T-helper 2 cell treated with Interferon-gamma antibody and Interleukin-4, amounts not matched to agents 100 ng/mL and 5 ng/mL, for 36 hours (primary cell): Measurements from ENCODE around the gene SLC35F5. TPM values are rescaled to one million over a fixed set of nuclear protein-coding genes. Genes with fewer than 3 reads are reported as not detected.

ENCODE experiments used
- intact Hi-C: fragments of 100-400 bp; cut with micrococcal nuclease; formaldehyde crosslinking; loops from one replicate; pipeline ENCODE4 v1.15.1; 2023
- total RNA-seq: library from RNA; stranded (reverse); gene quantifications from 2 replicates; pipeline ENCODE4 v1.2.3, GENCODE V29; 2022

SLC35F5 gene
- total RNA-seq, 1 donor from 2014 or later = 17.8 TPM

DNA sequence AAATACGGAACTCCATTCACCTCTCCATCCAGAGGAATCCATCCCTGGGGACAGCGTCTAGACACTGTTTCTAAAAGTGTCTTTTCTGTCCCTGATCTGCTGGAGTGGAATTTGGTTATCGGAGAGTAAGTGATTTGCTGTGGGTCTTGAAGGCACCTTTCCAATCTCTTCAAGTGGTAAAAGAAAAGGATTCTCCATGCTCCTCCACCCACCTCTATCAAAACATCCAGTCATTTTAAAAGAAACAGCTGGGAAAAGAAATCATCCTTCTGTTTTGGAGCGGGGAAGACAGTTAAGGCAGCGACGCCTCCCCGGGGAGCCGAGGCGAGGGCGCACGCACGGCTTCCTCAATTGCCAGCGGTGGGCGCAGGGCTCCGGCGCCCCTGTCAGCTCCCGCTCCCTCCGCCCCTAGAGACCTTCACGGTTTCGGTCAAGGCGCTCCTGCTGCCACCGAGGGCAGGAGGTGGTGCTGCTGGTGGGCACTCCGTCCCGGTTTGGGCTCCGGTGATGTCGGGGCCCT lies 547 bp downstream of the SLC35F5 start:
- intact Hi-C loops = loop anchor here (1.0 to 10.0 kb wide), 4 partner anchors 36 to 199 kb away; no protein-coding TSS in a partner anchor

DNA sequence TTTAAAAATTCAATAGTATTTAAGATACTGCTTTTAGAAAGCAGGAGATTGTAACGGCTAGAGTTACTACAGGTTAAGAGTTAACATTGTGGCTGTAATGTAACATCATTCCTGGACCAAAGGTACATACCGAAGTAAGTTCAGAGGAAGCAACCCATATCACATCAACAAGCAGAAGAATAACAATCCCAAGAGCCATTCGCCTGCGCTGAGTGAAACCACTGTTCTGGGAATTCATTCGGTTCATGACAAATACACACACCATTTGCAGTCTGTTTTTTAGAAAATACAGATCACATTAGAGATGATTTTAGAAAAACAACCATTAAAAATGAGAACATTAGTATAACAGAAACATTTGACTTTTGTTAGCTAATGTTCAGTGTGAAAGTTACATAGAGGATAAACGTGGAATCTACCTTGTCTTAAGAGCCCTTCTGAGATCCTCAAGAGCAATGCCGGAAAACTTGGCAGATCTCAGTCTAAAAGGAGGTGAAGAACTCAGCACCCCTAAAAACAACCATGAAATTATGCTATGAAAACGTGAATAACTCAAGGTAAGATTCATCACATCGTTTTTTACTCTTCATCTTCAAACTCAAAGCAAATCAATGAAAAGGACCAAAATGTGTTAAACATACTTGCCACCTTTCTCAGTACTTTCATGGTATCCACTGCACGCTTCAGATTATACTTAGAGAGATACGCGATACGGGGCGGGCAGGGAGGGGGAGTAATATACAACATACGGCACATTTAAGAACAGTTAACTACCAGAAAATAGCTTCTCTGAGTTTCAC lies 1.2 kb downstream of the SLC35F5 start:
- intact Hi-C loops = loop anchor here (10.0 kb wide), 1 partner anchor 200 kb away; no protein-coding TSS in a partner anchor

DNA sequence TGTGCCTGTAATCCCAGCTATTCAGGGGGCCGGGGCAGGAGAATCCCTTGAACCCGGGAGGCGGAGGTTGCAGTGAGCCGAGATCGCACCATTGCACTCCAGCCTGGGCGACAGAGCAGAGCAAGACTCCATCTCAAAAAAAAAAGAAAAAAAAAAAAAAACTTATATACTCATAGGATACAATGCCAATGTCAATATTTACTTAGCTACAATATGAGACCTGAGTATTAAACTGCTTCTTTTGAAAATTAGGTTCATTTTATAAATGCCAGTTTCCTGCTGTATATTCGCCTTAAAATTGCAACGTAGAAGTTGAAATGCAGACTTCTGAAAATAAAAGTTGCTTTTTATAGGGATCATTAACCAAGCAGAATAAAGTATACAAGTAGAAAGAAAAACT lies 2.3 kb downstream of the SLC35F5 start:
- intact Hi-C loops = loop anchor here (10.0 kb wide), 1 partner anchor 201 kb away; no protein-coding TSS in a partner anchor

DNA sequence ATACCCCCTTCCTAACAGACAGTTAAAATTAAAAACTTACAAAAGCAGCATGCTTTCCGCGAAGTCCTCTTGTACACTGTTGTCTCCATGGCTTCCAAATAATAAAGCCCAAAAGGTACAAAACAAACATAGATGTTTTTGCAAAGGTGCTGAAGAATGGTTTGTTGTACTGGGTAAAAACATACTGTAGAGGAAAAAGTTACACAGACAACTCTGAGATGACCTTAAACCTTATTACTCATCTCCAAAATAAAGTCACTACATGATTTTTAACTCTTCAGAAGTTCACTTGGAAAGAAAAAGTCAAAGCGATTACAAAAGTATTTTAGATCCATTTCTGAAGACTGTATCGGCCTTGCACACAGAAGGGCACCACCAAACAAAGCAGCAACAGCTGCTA lies 6.1 kb downstream of the SLC35F5 start:
- intact Hi-C loops = loop anchor here (10.0 kb wide), 1 partner anchor 204 kb away; no protein-coding TSS in a partner anchor

DNA sequence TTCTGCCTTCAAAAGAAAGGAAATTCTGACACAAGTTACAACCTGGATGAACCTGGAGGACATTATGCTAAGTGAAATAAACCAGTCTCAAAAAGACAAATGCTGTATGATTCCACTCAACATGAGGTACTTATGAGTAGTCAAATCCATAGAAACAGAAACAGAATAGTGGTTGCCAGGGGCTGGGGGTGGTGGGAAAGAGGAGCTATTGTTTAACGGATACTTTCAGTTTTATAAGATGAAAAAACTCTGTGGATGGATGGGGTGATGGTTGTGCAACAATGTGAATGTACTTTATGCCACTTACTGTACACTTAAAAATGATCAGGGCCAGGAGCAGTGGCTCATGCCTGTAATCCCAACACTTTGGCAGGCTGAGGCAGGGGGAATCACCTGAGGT lies 15.4 kb downstream of the SLC35F5 start:
- intact Hi-C loops = no loop called here

DNA sequence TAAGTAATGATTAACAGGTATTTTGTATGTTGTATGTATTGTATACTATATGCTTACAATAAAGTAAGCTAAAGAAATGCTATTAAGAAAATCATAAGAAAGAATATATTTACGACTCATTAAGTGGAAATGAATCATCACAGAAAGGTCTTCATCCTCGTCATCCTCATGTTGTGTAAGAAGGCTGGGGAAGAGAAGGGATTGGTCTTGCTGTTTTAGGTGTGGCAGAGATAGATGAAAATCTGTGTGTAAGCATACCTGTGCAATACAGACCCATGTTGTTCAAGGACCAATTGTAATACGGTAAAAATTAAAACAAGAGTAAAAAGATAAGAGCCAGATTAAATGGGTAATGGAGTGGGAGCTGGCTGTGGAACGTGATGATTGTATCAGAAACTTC lies 16.6 kb downstream of the SLC35F5 start:
- intact Hi-C loops = no loop called here

DNA sequence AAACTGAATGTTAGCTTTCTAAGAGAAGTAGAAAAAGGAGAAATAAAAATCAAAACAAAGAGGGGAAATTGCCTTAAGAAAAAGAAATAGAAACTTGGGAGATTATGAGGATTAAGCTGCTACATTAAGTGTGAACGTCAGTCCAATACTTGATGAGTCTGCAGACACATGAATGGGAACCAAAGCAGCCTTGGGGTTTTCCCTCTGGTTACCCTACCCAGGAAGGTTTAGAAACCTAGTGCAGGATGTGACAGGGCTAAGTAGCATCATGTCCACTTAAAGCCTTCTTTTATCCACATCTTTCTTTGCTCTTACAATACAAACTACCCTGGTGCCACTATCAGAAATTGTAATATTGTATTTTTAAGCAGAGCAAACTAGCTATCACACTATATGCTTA lies 22.3 kb downstream of the SLC35F5 start:
- intact Hi-C loops = no loop called here

DNA sequence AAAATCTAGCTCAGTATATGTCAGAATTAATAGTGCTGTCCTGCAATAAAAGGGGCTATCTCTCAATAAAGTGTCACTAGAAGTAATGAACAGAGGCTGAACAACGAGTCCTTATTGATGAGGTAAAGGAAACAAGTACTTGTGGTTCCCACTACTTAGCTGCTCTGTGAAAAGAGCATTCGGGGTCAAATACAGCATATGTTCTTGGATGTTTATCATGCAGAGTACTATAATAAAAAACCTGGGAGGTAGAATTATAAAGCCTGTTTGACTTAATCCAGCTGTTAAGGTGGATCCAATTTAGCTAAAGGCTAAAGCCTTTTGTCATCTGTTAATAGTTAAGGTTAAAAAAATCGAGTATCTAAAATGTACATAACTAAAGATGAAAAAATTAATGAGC lies 32.4 kb downstream of the SLC35F5 start:
- intact Hi-C loops = no loop called here

DNA sequence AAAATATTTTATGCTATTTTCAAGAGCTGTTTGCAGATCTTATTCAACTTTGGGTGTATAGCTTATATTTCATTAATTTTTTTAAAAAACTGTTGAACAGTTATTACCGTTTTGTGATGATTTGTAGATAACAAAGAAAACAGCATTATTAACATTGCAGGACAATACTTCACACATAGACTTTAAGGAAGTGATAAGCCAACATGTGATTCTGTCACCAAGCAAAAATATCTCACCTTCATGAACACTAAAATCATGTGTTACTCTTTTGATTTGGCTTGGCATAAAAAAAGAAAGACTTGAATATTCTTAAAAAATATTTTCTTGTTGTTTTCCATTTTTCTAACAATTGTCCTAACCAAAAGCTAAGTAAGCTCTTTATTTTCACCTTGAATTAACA lies 33.0 kb downstream of the SLC35F5 start:
- intact Hi-C loops = no loop called here

DNA sequence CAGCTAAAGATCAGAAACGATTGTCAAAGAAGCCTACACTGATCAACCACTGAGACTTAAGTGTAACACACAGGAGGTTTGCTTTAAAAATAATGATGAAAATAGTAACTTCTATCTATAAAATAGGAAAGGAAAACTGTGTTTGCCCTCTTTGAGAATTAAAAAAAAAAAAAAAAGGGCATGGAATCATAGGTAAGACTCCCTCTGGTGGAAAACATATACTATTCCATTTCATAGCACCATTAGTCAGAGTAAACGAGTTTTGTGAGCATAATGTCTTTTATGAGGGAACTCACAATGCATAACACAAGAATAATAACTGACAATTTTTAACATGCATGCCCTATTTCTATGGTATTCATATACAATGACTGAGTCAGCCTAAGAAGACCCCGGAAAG lies 36.3 kb downstream of the SLC35F5 start:
- intact Hi-C loops = no loop called here

DNA sequence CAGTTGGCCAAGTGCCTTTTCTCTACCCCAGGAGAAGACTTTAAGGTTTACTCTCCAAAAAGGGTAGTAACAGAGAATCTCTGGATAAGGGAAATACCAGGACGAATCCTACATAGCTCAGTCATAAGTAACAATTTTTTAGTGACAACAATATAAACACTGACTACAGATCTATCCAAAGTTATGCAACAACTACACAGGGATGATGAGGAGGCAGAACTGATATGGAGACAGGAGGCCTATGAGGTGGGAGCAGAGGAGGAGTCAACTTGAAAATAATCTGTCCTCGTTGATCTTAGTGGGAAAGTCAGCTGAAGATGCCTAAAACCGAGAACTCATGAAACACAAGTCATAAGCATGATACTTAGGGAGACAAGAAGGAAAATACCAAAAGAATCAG lies 40.2 kb downstream of the SLC35F5 start:
- intact Hi-C loops = no loop called here

DNA sequence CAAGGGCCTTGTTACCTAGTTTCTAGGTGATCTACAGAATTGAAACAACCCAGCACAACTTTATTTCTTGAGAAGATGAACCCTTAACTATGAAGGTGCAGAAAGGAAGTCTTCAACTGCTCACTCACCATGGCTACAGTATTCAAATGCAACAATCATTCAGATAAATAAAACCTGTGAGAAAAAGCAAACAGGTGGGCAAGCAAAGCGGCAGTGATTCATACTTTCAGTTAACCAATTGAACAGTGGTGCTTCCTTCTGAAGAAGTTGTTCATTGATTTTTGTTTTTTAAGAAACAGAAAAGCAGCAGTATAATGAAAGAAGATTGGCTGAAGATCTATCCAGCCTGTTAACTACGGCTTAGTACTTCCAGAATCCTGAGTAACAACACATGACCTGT lies 43.5 kb downstream of the SLC35F5 start:
- intact Hi-C loops = no loop called here

DNA sequence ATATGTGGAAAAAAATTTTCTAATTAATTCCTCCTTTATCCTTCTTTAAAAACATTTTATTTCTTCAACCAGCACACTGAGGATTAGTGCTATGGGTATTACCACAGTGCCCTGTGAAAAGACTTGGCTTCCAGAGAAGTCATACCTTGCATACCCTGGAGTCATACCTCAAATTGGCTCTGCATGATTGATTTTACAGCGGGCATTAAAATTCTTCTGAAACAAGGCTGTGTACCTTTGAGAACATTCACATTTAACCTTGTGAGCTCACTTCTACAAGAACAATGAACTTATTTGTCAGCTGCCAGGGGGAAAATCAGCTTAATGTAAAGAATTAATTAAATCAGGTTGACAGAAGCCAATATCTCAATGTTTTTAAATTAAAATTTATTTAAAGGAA lies 44.6 kb downstream of the SLC35F5 start:
- intact Hi-C loops = no loop called here

DNA sequence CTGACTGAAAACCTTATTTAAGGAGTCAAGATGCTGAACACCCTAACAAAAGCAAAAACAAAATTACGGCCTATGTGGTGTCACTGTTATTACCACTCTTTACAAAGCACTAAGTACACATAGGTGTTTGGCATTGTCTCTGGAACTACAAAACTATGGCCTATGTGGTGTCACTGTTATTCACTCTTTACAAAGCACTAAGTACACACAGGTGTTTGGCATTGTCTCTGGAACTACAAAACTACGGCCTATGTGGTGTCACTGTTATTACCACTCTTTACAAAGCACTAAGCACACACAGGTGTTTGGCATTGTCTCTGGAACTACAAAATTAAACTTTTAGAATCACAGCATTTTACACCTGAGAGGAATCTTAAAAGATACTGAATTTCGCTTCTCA lies 47.4 kb downstream of the SLC35F5 start:
- intact Hi-C loops = no loop called here

DNA sequence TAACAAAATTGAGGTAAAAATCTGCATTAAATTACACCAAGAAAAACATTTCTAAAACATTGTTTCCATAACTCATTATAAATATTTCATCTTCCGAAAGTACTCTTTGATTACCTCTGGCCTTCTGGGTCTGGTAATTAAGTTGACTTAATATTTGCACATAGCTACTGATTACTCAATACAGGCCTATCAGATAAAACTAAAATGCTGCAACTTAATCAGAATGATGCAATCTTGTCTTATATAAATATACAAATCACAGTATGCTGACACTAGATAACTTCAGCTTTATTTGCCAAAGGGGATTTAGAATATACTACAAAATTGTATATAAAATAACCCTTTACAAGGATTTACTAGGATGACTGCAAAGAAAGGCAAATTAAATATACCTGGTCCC lies 49.3 kb downstream of the SLC35F5 start:
- intact Hi-C loops = no loop called here

DNA sequence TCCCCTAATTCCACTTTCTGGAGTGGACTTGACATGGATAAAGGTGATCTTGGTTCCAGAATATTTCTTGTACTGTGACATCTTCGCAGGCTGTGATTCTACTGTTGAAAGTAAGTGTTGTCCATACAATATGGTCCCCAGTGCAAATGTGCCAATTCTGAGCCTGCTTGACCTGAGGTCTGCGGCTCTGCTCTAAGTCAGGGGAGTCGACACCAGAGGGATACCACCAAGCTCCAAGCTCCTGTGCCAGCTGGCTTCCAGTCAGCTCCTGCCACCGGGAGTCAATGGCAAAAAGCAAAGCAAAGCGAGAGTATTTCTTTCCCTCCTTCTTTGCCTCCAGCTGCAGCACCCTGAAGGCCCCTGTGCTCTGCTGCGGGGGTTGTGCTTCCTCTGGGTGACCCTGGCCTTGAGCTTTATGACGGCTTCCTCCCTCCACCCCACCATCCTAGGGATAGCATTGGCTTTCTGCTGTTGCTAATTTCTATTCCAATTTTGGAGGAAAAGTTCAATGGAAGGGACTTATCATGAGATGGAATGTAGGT lies 50.4 kb downstream of the SLC35F5 start:
- intact Hi-C loops = no loop called here

DNA sequence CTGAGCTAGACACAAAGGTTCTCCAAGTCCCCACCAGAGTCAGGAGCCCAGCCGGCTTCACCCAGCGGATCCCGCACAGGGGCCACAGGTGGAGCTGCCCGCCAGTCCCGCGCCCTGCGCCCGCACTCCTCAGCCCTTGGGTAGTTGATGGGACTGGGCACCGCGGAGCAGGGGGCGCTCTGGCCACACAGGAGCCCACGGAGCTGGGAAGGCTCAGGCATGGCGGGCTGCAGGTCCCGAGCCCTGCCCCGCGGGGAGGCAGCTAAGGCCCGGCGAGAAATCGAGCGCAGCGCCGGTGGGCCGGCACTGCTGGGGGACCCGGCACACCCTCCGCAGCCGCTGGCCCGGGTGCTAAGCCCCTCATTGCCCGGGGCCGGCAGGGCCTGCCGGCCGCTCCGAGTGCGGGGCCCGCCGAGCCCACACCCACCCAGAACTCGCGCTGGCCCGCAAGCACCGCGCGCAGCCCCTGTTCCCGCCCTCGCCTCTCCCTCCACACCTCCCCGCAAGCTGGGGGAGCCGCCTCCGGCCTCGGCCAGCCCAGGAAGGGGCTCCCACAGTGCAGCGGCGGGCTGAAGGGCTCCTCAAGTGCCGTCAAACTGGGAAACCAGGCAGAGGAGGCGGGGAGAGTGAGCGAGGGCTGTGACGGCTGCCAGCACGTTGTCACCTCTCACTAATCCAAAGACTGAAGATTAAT lies 52.0 kb downstream of the SLC35F5 start:
- intact Hi-C loops = loop anchor here (5.0 kb wide), 2 partner anchors 47 to 102 kb away; no protein-coding TSS in a partner anchor

DNA sequence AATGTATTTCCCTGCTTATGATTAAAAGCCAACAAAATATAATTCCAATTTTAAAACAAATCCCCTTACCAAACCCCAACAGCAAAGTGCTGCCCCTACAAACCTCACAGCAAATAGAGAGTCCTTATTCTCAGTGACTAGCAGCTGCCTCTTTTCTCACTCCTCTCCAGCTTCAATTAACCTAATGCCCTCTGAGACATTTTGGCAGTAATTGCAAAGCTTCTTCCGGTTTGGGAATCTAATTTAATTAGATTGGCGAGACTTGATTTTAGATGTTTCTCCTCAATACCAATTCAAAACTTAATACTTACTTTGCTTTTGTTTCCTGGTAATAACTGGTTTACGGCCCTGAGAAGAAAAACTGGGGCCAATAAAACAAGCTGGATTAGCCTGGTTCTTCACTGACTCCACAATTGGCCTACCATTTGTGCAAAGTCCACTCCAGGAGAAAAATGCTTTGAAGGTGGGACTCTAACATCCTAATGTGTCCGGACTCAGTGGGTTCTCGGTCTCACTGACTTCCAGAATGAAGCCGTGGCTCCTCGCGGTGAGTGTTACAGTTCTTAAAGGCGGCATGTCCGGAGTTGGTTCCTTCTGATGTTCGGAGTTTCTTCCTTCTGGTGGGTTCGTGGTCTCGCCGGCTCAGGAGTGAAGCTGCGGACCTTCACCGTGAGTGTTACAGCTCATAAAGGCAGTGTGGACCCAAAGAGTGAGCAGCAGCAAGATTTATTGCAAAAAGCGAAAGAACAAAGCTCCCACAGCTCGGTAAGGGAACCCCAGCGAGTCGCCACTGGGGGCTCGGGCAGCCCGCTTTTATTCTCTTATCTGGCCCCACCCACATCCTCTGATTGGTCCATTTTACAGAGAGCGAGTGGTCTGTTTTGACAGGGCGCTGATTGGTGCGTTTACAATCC lies 52.8 kb downstream of the SLC35F5 start:
- intact Hi-C loops = loop anchor here (5.0 kb wide), 2 partner anchors 46 to 101 kb away; no protein-coding TSS in a partner anchor

DNA sequence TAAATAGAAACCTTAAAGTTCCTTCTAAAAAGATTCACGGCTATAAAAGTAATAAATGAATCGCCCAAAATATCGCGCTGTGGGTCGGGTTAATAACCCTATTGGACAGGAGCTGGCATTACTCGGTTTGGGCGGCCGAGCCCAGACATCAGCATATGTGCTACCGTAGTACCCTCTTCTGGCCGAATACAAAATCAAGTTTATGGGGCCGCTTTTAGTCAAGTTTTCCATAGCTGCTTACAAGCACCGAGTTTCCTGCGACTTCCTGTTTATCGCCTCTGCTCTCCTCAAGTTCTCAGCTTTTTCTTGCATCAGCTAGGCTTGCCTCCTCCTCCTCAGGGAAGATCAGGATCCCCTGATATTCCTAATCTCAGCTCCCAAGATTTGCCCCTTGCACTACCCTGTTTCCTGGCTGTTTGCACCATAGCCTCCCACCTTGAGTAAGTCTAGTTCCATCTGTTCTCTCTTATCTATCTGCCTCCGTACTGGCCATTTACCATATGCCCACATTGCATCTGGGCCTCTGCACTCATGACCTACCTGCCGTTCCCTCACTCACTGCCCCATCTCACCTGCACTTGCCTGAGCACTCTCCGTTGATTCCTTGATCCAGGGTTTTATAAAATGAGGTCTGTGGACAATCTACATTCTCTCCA lies 56.1 kb downstream of the SLC35F5 start:
- intact Hi-C loops = loop anchor here (5.0 kb wide), 2 partner anchors 43 to 98 kb away; no protein-coding TSS in a partner anchor

DNA sequence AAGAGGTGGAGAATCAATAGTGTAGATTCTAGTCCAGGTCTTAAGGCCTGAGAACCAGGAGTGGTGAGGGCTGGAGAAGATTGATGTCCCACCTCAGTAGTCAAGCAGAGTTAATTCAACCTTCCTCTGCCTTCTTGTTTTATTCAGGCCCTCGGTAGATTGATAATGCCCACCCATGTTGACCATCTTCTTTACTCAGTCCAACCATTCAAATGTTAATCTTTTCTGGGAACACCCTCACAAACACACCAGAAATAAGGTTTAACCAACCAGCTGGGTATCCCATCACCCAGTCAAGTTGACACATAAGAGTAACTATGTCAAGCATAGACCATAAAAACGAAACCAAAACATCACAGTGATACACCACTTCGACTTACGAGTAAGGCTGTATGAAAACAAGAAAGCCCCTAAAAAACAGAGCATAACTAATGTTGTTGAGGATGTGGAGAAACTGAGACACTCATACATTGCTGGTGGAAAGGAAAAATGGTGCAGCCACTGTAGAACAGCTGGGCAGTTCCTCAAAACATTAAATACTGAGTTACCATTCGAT lies 57.5 kb downstream of the SLC35F5 start:
- intact Hi-C loops = no loop called here
